Measurements from ENCODE around the gene FBXO40. TPM values are rescaled to one million over a fixed set of nuclear protein-coding genes. Genes with fewer than 3 reads are reported as not detected.

FBXO40 gene
- total and polyA plus RNA-seq, 2 of the 8 experiments (the other 6 are each of a cell fraction or from before 2014, with no cell fraction given): 0.03 TPM; not detected in 1

DNA sequence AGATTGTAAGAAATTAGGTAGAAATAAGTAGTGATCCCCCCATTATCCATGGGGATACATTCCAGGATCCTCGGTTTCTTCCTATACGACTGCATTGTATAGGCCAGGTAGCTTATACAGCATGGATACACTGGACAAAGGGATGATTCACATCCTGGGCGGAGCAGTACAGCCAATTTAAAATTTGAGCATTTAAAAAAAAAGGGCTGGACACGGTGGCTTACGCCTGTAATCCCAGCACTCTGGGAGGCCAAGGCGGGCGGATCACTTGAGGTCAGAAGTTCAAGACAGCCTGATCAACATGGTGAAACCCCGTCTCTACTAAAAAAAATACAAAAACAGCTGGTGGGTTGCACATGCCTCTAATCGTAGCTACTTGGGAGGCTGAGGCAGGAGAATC lies 26.4 kb upstream of the FBXO40 start:
- Histone ChIP-seq H3K27ac (ENCODE audit: low read depth, low read length) (no peak overlapping the region), H3K27me3 (replicated peaks in 1 of 4; ENCODE audit: control insufficient read depth in 3 of 4, extremely low read depth in 1 of 4, insufficient read depth in 3 of 4, low read length in 3 of 4) (no peaks in the 10 kb centered on the region), H3K18ac (ENCODE audit: extremely low read depth, low read length) (no peak overlapping the region), H3K23ac (ENCODE audit: insufficient read length) (no peak overlapping the region), H2BK12ac (ENCODE audit: low read depth, low read length) (no peak overlapping the region), H3K56ac (replicated peaks; ENCODE audit: insufficient read length, low read depth, low read length) (no peak overlapping the region), H3K4me3 (ENCODE audit: extremely low read depth in 1 of 4, insufficient read depth in 2 of 4, low read depth in 3 of 4, low read length in 4 of 4) (no peak overlapping the region), H2BK120ac (replicated peaks; ENCODE audit: low read depth, low read length) (no peak overlapping the region), H3K79me2 (ENCODE audit: control insufficient read depth in 1 of 2, insufficient read depth in 2 of 2, low read length in 2 of 2) (no peaks in the 10 kb centered on the region), H3K23me2 (ENCODE audit: low read depth, low read length) (no peaks in the 10 kb centered on the region), H3K9me3 (ENCODE audit: insufficient read depth in 2 of 2, low read depth in 1 of 2, low read length in 1 of 2) (no peaks in the 10 kb centered on the region), H3K79me1 (ENCODE audit: low read depth, low read length) (no peaks in the 10 kb centered on the region), H2BK5ac (ENCODE audit: low read depth, low read length) (no peak overlapping the region), H4K20me1 (replicated peaks in 1 of 2; ENCODE audit: control insufficient read depth in 1 of 2, insufficient read depth in 2 of 2, low read length in 2 of 2) (no peaks in the 10 kb centered on the region), H2AFZ (ENCODE audit: low read length) (no peak overlapping the region), H2AK5ac (ENCODE audit: low read depth, low read length) (no peak overlapping the region), H3K14ac (ENCODE audit: insufficient read length) (no peak overlapping the region), H3K4me2 (ENCODE audit: insufficient read depth in 1 of 2, low read depth in 2 of 2, low read length in 2 of 2) (no peak overlapping the region), H4K8ac (ENCODE audit: extremely low read depth, insufficient read depth, low read length) (no peak overlapping the region), H2BK20ac (ENCODE audit: low read length) (no peak overlapping the region), H3K36me3 (ENCODE audit: control insufficient read depth in 2 of 4, insufficient read depth in 4 of 4, low read length in 3 of 4) (no peaks in the 10 kb centered on the region), H4K5ac (ENCODE audit: insufficient read length, low read depth, low read length) (no peak overlapping the region), H2BK15ac (ENCODE audit: low read length) (no peak overlapping the region), H4K91ac (replicated peaks; ENCODE audit: insufficient read length, low read length) (no peak overlapping the region), H3K4me1 (replicated peaks in 1 of 4; ENCODE audit: control insufficient read depth in 3 of 4, insufficient read depth in 4 of 4, low read length in 3 of 4) (peaks cover 3 to 9% (median 6%) of the 10 kb centered on the region in 4 experiments; a peak in 5 of 7 replicates), H3K9ac (replicated peaks in 1 of 4; ENCODE audit: extremely low read depth in 1 of 4, low read depth in 3 of 4, low read length in 3 of 4) (no peak overlapping the region), H3K4ac (replicated peaks; ENCODE audit: insufficient read length, low read depth, low read length) (no peak overlapping the region)
- FAIRE-seq (no peak), DNase-seq (ENCODE audit: low read depth in 1 of 2, low spot score in 2 of 2) (no peak)
- ChIA-PET CTCF (ENCODE audit: partially characterized antibody) (interaction anchor here (0.7 kb wide), 1 partner anchor 48 kb away, joined by 3 read pairs; no protein-coding TSS in a partner anchor), POLR2A (ENCODE audit: partially characterized antibody) (no interaction called here)
- 95% methylated on average over 9 of the region's 9 CpGs; no CpG with 5 or more reads in 1 of the 2 experiments for WGBS, 2 experiments (ENCODE audit: extremely low coverage in 1 of 2, insufficient coverage in 1 of 2, insufficient read length in 1 of 2, insufficient replicate concordance in 2 of 2, low coverage in 1 of 2, low lambda C conversion rate in 2 of 2, missing lambda C conversion rate in 1 of 2)
- no peak for TF ChIP-seq BRCA1 (IDR thresholded peaks at IDR 0.05; ENCODE audit: low read depth, low read length)
- no peak for TF ChIP-seq KDM4A (IDR thresholded peaks at IDR 0.05; ENCODE audit: low read depth, low read length, severe bottlenecking)
- TF ChIP-seq CTBP2 (IDR thresholded peaks at IDR 0.05; ENCODE audit: borderline replicate concordance, insufficient read depth, insufficient read length, low read length): no peak
- TF ChIP-seq ASH2L (IDR thresholded peaks at IDR 0.05; ENCODE audit: low read length): no peak
- TF ChIP-seq, protein P1, sequence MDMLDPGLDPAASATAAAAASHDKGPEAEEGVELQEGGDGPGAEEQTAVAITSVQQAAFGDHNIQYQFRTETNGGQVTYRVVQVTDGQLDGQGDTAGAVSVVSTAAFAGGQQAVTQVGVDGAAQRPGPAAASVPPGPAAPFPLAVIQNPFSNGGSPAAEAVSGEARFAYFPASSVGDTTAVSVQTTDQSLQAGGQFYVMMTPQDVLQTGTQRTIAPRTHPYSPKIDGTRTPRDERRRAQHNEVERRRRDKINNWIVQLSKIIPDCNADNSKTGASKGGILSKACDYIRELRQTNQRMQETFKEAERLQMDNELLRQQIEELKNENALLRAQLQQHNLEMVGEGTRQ (IDR thresholded peaks at IDR 0.05; ENCODE audit: low read length): no peak
- no peak for TF ChIP-seq SUZ12 (IDR thresholded peaks at IDR 0.05; ENCODE audit: low read length)
- no peak for TF ChIP-seq SP2 (IDR thresholded peaks at IDR 0.05; ENCODE audit: low read length)
- no peak for TF ChIP-seq RBBP5 (IDR thresholded peaks at IDR 0.05; ENCODE audit: borderline replicate concordance, low read depth, low read length)
